GM12878 (cell line): ENCODE measurements around the gene TTLL6. TPM values are rescaled to one million over a fixed set of nuclear protein-coding genes. Genes with fewer than 3 reads are reported as not detected.

Experiments used
- ATAC-seq: fragments of 200-7000 bp; cut with Tn5 transposase; 3 replicates; pipeline ENCODE4 v1.9.1; 2020; ENCODE audit warnings: mild to moderate bottlenecking, moderate library complexity
- BruUV-seq: library from RNA; stranded (reverse); fragments of 400-500 nt; replicated peaks from 2 replicates; lab custom pipeline; 2021; lab: Mats Ljungman, UMichigan
- CTCF ChIA-PET: fragments of 300-600 bp; sonication (Branson Sonifier 250); formaldehyde crosslinking; extraction: SDS; loops from one replicate; lab custom pipeline; 2021; ENCODE audit warnings: inconsistent platforms; lab: Yijun Ruan, JAX
- POLR2A ChIA-PET: fragments of 350-600 bp; formaldehyde crosslinking; extraction: SDS; loops from one replicate; lab custom pipeline; 2021; ENCODE audit warnings: inconsistent platforms; lab: Charles Lee
- RAD21 ChIA-PET: fragments of 300-600 bp; sonication (Branson Sonifier 250); formaldehyde crosslinking; loops from one replicate; lab custom pipeline; 2023; ENCODE audit warnings: antibody characterized with exemption; ENCODE audit not compliant: unreplicated experiment; lab: Charles Lee
- SMC1A ChIA-PET: fragments of 300-600 bp; sonication (Branson Sonifier 250); formaldehyde crosslinking; loops from one replicate; lab custom pipeline; 2023; ENCODE audit not compliant: unreplicated experiment, uncharacterized antibody; lab: Charles Lee
- DNase-seq: peaks from one replicate; pipeline ENCODE4 v3.0.0-alpha.2; 2011; ENCODE audit warnings: low read depth, low spot score
- FAIRE-seq: peaks from 3 replicates; lab custom pipeline; 2011; peaks lifted over from hg19 to GRCh38; lab: Jason Lieb, UNC
- H2AFZ ChIP-seq: 2 replicates; pipeline ENCODE4 v1.6.0; 2011; ENCODE audit warnings: low read depth, low read length, control low read depth; ENCODE audit not compliant: control insufficient read depth
- H3K27ac ChIP-seq: 2 replicates; pipeline ENCODE4 v1.5.1; 2011; ENCODE audit warnings: control low read depth; ENCODE audit not compliant: control insufficient read depth, insufficient read depth
- H3K27me3 ChIP-seq, 2 experiments: replicated peaks in 1 of 2; 2 replicates each; pipeline versions ENCODE4 v1.6.0 to v1.6.1; 2011; ENCODE audit warnings: low read length in 1 of 2; ENCODE audit not compliant: control insufficient read depth in 2 of 2, insufficient read depth in 2 of 2
- H3K36me3 ChIP-seq, 2 experiments: 2 replicates each; pipeline ENCODE4 v1.5.1; 2011; ENCODE audit warnings: low read length in 1 of 2; ENCODE audit not compliant: control insufficient read depth in 2 of 2, insufficient read depth in 2 of 2
- H3K4me1 ChIP-seq: 2 replicates; pipeline ENCODE4 v1.6.1; 2011; ENCODE audit warnings: mild to moderate bottlenecking, low read length, moderate library complexity, mixed read lengths; ENCODE audit not compliant: control insufficient read depth, insufficient read depth
- H3K4me2 ChIP-seq: 2 replicates; pipeline ENCODE4 v1.6.0; 2011; ENCODE audit warnings: control low read depth; ENCODE audit not compliant: control insufficient read depth, insufficient read depth
- H3K4me3 ChIP-seq: fragments of 200-600 bp; sonication (generic); 2 replicates; pipeline ENCODE4 v1.5.1; 2016
- H3K79me2 ChIP-seq: 2 replicates; pipeline ENCODE4 v1.6.0; 2011; ENCODE audit warnings: low read length; ENCODE audit not compliant: control insufficient read depth, insufficient read depth
- H3K9ac ChIP-seq: 2 replicates; pipeline ENCODE4 v1.8.0; 2011; ENCODE audit warnings: low read length, control low read depth, mixed read lengths; ENCODE audit not compliant: control insufficient read depth, insufficient read depth
- H3K9me3 ChIP-seq: replicated peaks from 3 replicates; pipeline ENCODE4 v1.5.1; 2011; ENCODE audit warnings: mild to moderate bottlenecking, low read length; ENCODE audit not compliant: control insufficient read depth, insufficient read depth
- H4K20me1 ChIP-seq: 2 replicates; pipeline ENCODE4 v1.6.0; 2011; ENCODE audit not compliant: control insufficient read depth, insufficient read depth
- BMI1 ChIP-seq: fragments of 450-650 bp; IDR thresholded peaks from 2 replicates; pipeline ENCODE4 v1.6.1; 2016; ENCODE audit warnings: mild to moderate bottlenecking, moderate library complexity, borderline replicate concordance
- BRCA1 ChIP-seq: IDR thresholded peaks from 2 replicates; pipeline ENCODE4 v1.6.1; 2011; ENCODE audit warnings: low read depth, low read length, improper control_type of control experiment
- CEBPZ ChIP-seq: fragments of 150-350 bp; IDR thresholded peaks from 2 replicates; pipeline ENCODE4 v1.6.1; 2016; ENCODE audit warnings: low read depth, low read length
- EED ChIP-seq: sonication (generic); IDR thresholded peaks from 2 replicates; pipeline ENCODE4 v1.6.1; 2016; ENCODE audit warnings: antibody characterized with exemption, low read depth
- EZH2 ChIP-seq: IDR thresholded peaks from 2 replicates; pipeline ENCODE4 v1.6.1; 2012; ENCODE audit warnings: low read depth, mild to moderate bottlenecking, control low read depth, inconsistent platforms, low read length, borderline replicate concordance; ENCODE audit not compliant: control insufficient read depth
- HDAC6 ChIP-seq: fragments of 200-600 bp; sonication (generic); IDR thresholded peaks from one replicate; pipeline ENCODE4 v1.8.0; 2017; ENCODE audit warnings: antibody characterized with exemption; ENCODE audit not compliant: unreplicated experiment
- NFYA ChIP-seq: IDR thresholded peaks from 2 replicates; pipeline ENCODE4 v1.6.1; 2011; ENCODE audit warnings: low read depth, mild to moderate bottlenecking, low read length, improper control_type of control experiment, borderline replicate concordance
- PAX5 ChIP-seq: IDR thresholded peaks from 2 replicates; pipeline ENCODE4 v1.6.1; 2011; ENCODE audit warnings: low read depth, low read length, borderline replicate concordance
- PAX8 ChIP-seq: fragments of 450-650 bp; IDR thresholded peaks from 2 replicates; pipeline ENCODE4 v1.6.1; 2017; ENCODE audit warnings: mild to moderate bottlenecking, moderate library complexity
- POLR2AphosphoS2 ChIP-seq: IDR thresholded peaks from 2 replicates; pipeline ENCODE4 v1.6.1; 2011; ENCODE audit warnings: low read depth, mild to moderate bottlenecking, low read length, improper control_type of control experiment, moderate library complexity
- SUZ12 ChIP-seq: fragments of 200-600 bp; sonication (generic); IDR thresholded peaks from one replicate; pipeline ENCODE4 v1.6.1; 2018; ENCODE audit warnings: antibody characterized with exemption, mild to moderate bottlenecking; ENCODE audit not compliant: unreplicated experiment
- WGBS: methylation state at CpG from one replicate; pipeline ENCODE4 v1.1.6; 2016; ENCODE audit warnings: low lambda C conversion rate; ENCODE audit not compliant: insufficient replicate concordance, insufficient coverage; ENCODE audit errors: missing lambda C conversion rate; 5-methylcytosine and 5-hydroxymethylcytosine counted together
- in situ Hi-C: fragments of 300-500 bp; cut with MboI; formaldehyde crosslinking; loops from 9 replicates; pipeline ENCODE4 v1.14.3; 2018; ENCODE audit warnings: mixed read lengths
- intact Hi-C: fragments of 100-400 bp; cut with micrococcal nuclease; formaldehyde crosslinking; loops from one replicate; pipeline ENCODE4 v1.14.2; 2022; ENCODE audit not compliant: unreplicated experiment
- polyA plus RNA-seq, 11 experiments: library from polyadenylated mRNA; depleted of rRNA in 4 of 11; unstranded in 6 of 11; stranded (reverse) in 5 of 11; fragments of >200 nt; fragmentation: Nextera tagmentation in 4 of 11; fragmentation: Illumina TruSeq in 1 of 11; extraction: Ambion mirVana in 4 of 11; extraction: Trizol in 1 of 11; gene quantifications; 1 replicate in 1 of 11; 2 replicates in 10 of 11; pipeline versions ENCODE4 v1.2.1 to v1.2.3, GENCODE V29; 2011 to 2016; ENCODE audit warnings: inconsistent platforms in 2 of 11, missing spikeins in 2 of 11, low read depth in 1 of 11
- total RNA-seq, 4 experiments: library from RNA; depleted of rRNA in 3 of 4; stranded (reverse); fragments of >200 nt in 3 of 4; fragmentation: Illumina TruSeq in 1 of 4; extraction: Trizol in 1 of 4; gene quantifications; 2 replicates each; pipeline versions ENCODE4 v1.2.1 to v1.2.3, GENCODE V29; 2013 to 2021

Gene TTLL6
- total and polyA plus RNA-seq, 10 of the 15 experiments (the other 5 are each of a cell fraction or from before 2014, with no cell fraction given), result 0.06 to 0.36 (median 0.13) TPM; not detected in 4

GRCh38 chr17:48748718-48749566, 68.1 kb downstream of the TTLL6 start:
- TF ChIP-seq EZH2 (0 out of 2 replicates have a peak, but pooled peaks have one; percentile 32), EED (no peak), PAX8 (no peak), BMI1 (peak; percentile 53), SUZ12 (no peak), POLR2AphosphoS2 (no peak), BRCA1 (no peak), CEBPZ (no peak), HDAC6 (no peak), PAX5 (no peak), NFYA (no peak)
- Histone ChIP-seq H3K4me2 (no peak overlapping the region), H3K9ac (no peak overlapping the region), H3K4me1 (no peaks in the 10 kb centered on the region), H4K20me1 (peaks cover 2% of the 10 kb centered on the region; the same call in 1 of the 2 replicates), H3K79me2 (no peaks in the 10 kb centered on the region), H3K9me3 (no peaks in the 10 kb centered on the region; the same call in 2 of the 3 replicates), H3K4me3 (no peak overlapping the region), H2AFZ (no peak overlapping the region), H3K36me3 (no peaks in the 10 kb centered on the region), H3K27me3 (peaks cover 23 to 60% of the 10 kb centered on the region in 2 experiments), H3K27ac (no peak overlapping the region)
- ChIA-PET CTCF (interaction anchor here (0.8 to 1.2 kb wide), 4 partner anchors 11 to 281 kb away, joined by 3 read pairs; no protein-coding TSS in a partner anchor), POLR2A (interaction anchor here (0.6 kb wide), 1 partner anchor 56 kb away, joined by 4 read pairs; no protein-coding TSS in a partner anchor), SMC1A (interaction anchor here (1.2 kb wide), 1 partner anchor 130 kb away, joined by 3 read pairs; no protein-coding TSS in a partner anchor), RAD21 (interaction anchor here (1.6 kb wide), 1 partner anchor 130 kb away, joined by 3 read pairs; no protein-coding TSS in a partner anchor)
- DNase-seq, result no peak
- no peak for FAIRE-seq
- 30% methylated on average over 16 of the region's 16 CpGs for WGBS
- ATAC-seq, result no peak
- BruUV-seq, result no TSS peak
- intact Hi-C loops (no loop called here), in situ Hi-C loops (no loop called here)
